ENCODE results near the gene MS4A8.

- TF ChIP-seq CTCF (IDR thresholded peaks at IDR 0.05): peak in 1 of 6 experiments; percentile 15
- TF ChIP-seq EP300 (IDR thresholded peaks at IDR 0.05): no peak
- no peak for TF ChIP-seq POLR2A (IDR thresholded peaks at IDR 0.05)
Observed at GRCh38 chr11:60710482-60710881, 11.1 kb downstream of the MS4A8 start.
